ENCODE data around the gene LYG1.
"Not testable (repeated sequence)": the region's sequence is repeated elsewhere in the genome, so short reads cannot be mapped to it uniquely, and the experiment has no call there.

The LYG1 gene

DNA sequence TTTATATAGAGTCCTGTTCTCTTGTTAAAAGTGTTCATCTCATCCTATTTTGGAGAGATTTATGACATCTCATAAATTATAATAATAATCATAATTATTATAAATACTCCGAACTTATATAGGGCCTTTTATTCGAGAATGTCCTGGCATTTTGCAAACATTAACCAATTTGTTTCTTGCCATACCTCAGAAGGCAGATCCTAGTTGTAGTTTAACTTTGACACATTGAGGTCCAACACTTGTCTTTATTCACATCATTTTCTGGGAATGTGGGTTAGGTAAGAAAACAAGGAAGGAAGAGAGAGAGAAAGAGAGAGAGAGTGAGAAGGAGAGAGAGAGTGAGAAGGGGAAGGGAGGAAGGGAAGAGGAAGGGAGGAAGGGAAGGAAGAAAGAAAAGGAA is at the start of gene LYG1:
TSS of gene LYG1 (minus strand) at position 101 of the 400 bp plus-strand sequence. CDS start 5,527 bp downstream, outside the sequence.
- not testable (repeated sequence) for H3K36me3 ChIP-seq (ENCODE audit: insufficient read depth, low read length); H3K27me3 ChIP-seq (ENCODE audit: insufficient read depth, low read length); H3K9me3 ChIP-seq (ENCODE audit: low read length); H2AFZ ChIP-seq (ENCODE audit: low read depth, low read length); H3K4me3 ChIP-seq (ENCODE audit: low read length); H3K4me1 ChIP-seq (ENCODE audit: insufficient read depth, low read length)

- Histone ChIP-seq H3K4me1 (ENCODE audit: insufficient read depth, low read length) (no peaks in the 10 kb centered on the region), H3K4me3 (ENCODE audit: low read length) (no peak overlapping the region), H2AFZ (ENCODE audit: low read depth, low read length) (no peak overlapping the region), H3K36me3 (ENCODE audit: insufficient read depth, low read length) (no peaks in the 10 kb centered on the region), H3K9me3 (ENCODE audit: low read length) (no peaks in the 10 kb centered on the region), H3K27me3 (ENCODE audit: insufficient read depth, low read length) (no peaks in the 10 kb centered on the region)
These were observed 49.2 kb upstream of the LYG1 start for GRCh38 chr2:99350194-99350593.

DNA sequence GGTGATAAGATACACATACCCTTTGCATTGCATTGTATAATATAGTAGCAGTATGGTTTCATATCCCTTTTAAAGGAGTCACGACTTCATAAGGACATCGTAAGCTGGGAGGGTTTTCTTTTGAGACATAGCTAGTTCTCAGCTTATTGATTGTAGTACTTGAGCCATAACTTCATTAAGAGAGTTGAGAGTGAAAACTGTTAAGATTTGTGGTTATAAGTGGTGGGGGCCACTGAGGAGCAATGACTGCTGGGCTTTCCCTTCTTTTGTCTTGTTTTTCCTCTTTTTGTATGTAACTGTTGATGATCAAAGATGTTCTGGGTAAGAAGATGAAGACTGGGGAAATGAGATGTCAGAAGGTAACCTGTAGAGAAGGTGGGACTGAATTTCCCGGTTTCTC is 47.2 kb upstream of the LYG1 start:
- no peaks in the 10 kb centered on the region for H3K4me1 ChIP-seq (ENCODE audit: insufficient read depth, low read length)
- no peaks in the 10 kb centered on the region for H3K27me3 ChIP-seq (ENCODE audit: insufficient read depth, low read length)
- H3K9me3 ChIP-seq (ENCODE audit: low read length), result no peaks in the 10 kb centered on the region
- H2AFZ ChIP-seq (ENCODE audit: low read depth, low read length), result no peak overlapping the region
- H3K4me3 ChIP-seq (ENCODE audit: low read length), result no peak overlapping the region
- H3K36me3 ChIP-seq (ENCODE audit: insufficient read depth, low read length), result no peaks in the 10 kb centered on the region

DNA sequence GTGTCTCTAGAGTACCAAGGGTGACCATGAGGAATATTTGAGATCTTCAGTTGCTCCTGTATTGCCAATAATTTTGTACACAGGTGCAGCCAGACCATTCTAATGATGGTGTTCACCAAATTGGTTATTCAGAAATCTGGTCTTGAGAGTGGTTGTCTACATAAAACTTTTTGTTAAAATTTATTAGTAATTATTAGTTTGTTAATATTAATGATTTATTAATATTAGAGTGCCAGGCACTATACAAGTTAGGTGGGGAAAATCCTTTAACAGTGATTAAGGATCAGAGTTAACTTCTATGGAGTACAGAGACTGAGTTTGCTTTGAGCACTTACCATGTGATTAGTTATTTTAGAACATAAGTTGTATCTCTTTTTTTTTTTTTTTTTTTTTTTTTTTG is 45.2 kb upstream of the LYG1 start:
- no peaks in the 10 kb centered on the region for H3K9me3 ChIP-seq (ENCODE audit: low read length)
- H2AFZ ChIP-seq (ENCODE audit: low read depth, low read length), result no peak overlapping the region

GRCh38 chr2:99345446-99345845 is 44.4 kb upstream of the LYG1 start:
- not testable (repeated sequence) for H3K36me3 ChIP-seq (ENCODE audit: insufficient read depth, low read length); H3K9me3 ChIP-seq (ENCODE audit: low read length); H3K27me3 ChIP-seq (ENCODE audit: insufficient read depth, low read length); H3K4me1 ChIP-seq (ENCODE audit: insufficient read depth, low read length); H2AFZ ChIP-seq (ENCODE audit: low read depth, low read length); H3K4me3 ChIP-seq (ENCODE audit: low read length)

More for the DNA sequence above, 45.2 kb upstream of the LYG1 start:
- Histone ChIP-seq H3K36me3 (ENCODE audit: insufficient read depth, low read length) (no peaks in the 10 kb centered on the region), H3K4me1 (ENCODE audit: insufficient read depth, low read length) (no peaks in the 10 kb centered on the region), H3K4me3 (ENCODE audit: low read length) (no peak overlapping the region), H3K27me3 (ENCODE audit: insufficient read depth, low read length) (no peaks in the 10 kb centered on the region)

GRCh38 chr2:99342536-99342935 is 41.5 kb upstream of the LYG1 start:
- Histone ChIP-seq H3K4me1 (ENCODE audit: insufficient read depth, low read length) (peaks cover 7% of the 10 kb centered on the region), H3K36me3 (ENCODE audit: insufficient read depth, low read length) (no peaks in the 10 kb centered on the region), H3K27me3 (ENCODE audit: insufficient read depth, low read length) (no peaks in the 10 kb centered on the region), H3K4me3 (ENCODE audit: low read length) (no peak overlapping the region), H3K9me3 (ENCODE audit: low read length) (no peaks in the 10 kb centered on the region), H2AFZ (ENCODE audit: low read depth, low read length) (no peak overlapping the region)

DNA sequence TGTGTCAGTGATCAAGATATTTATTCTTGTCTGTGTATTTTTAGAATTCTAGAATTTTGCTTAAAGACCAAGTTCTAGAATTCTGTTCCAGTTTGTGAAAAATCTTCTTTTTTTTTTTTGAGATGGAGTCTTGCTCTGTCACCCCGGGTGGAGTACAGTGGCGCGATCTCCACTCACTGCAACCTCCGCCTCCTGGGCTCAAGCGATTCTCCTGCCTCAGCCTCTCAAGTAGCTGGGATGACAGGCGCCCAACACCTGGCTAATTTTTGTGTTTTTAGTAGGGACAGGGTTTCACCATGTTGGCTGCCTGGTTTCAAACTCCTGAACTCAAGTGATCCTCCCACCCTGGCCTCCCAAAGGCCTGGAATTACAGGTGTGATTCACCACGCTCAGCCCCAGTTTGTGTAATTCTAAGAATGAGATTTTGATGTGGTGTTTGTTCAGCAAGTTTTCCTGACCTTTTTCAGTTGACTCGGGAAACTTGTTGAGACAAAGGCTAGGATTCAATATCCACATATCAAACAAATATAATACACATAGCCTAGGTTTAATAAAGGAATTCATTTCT is 39.8 kb upstream of the LYG1 start:
- no peaks in the 10 kb centered on the region for H3K9me3 ChIP-seq (ENCODE audit: low read length)
- H2AFZ ChIP-seq (ENCODE audit: low read depth, low read length), result no peak overlapping the region
- H3K4me3 ChIP-seq (ENCODE audit: low read length), result no peak overlapping the region
- H3K36me3 ChIP-seq (ENCODE audit: insufficient read depth, low read length), result no peaks in the 10 kb centered on the region
- peaks cover 7% of the 10 kb centered on the region for H3K4me1 ChIP-seq (ENCODE audit: insufficient read depth, low read length)
- no peaks in the 10 kb centered on the region for H3K27me3 ChIP-seq (ENCODE audit: insufficient read depth, low read length)

DNA sequence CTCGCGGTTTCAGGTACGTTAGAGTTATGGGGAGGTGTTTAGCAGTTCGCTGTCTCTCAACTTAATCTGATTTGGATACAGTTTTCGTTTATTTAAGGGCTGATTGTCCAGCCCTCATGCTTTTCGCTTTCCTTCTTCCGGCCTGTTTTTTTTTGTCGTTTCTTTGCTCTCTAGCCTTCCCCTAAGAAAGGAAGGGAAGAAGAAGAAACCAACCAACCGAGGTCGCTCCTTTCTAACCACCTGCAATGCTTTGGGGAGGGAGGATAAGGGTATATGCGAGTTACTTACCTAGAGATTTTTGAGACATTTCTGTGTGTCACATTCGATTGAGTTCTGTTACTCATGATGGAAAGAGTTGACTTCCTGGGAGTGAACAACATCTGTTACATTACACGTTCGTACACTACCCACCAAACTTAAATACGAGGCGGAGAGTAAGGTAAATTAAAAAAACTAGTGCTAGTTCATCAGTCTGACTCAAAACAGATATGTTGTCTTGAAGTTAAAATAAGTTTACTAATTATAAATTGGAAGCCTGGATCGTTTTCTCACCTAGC is 37.1 kb upstream of the LYG1 start:
- H3K36me3 ChIP-seq (ENCODE audit: insufficient read depth, low read length), result no peaks in the 10 kb centered on the region
- no peaks in the 10 kb centered on the region for H3K9me3 ChIP-seq (ENCODE audit: low read length)
- peak overlapping the region; percentile 57 for H3K4me3 ChIP-seq (ENCODE audit: low read length)
- H3K27me3 ChIP-seq (ENCODE audit: insufficient read depth, low read length), result no peaks in the 10 kb centered on the region
- peaks cover 14% of the 10 kb centered on the region for H3K4me1 ChIP-seq (ENCODE audit: insufficient read depth, low read length)
- H2AFZ ChIP-seq (ENCODE audit: low read depth, low read length), result peak overlapping the region; percentile 96

GRCh38 chr2:99337113-99338028 is 36.4 kb upstream of the LYG1 start, which contains the start of gene EIF5B:
TSS of gene EIF5B (plus strand) at chr2:99337389. CDS start at chr2:99337555, 166 bp downstream.
- H3K9me3 ChIP-seq (ENCODE audit: low read length), result no peaks in the 10 kb centered on the region
- H2AFZ ChIP-seq (ENCODE audit: low read depth, low read length), result peak within 1 kb of the TSS; percentile 96
- H3K4me3 ChIP-seq (ENCODE audit: low read length), result peak within 1 kb of the TSS; percentile 57
- H3K4me1 ChIP-seq (ENCODE audit: insufficient read depth, low read length), result peaks cover 14% of the 10 kb centered on the region
- no peaks in the 10 kb centered on the region for H3K27me3 ChIP-seq (ENCODE audit: insufficient read depth, low read length)
- H3K36me3 ChIP-seq (ENCODE audit: insufficient read depth, low read length), result peaks cover 7% of the 10 kb centered on the region

DNA sequence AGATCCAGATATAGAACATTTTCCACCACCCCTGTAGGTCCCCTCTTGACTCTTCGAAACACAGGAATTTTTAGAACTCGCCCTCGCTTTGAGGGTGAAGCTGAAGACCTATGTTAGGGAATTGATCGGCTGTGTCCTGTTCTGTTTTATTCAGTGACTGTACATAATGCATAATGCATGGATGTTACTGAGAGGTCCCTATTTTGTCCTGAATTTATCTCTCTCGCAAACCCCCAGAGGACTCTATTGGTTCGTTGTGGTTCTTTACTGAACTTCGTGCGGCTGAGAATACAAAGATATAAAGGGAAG is 35.8 kb upstream of the LYG1 start:
- H3K4me3 ChIP-seq (ENCODE audit: low read length), result peak overlapping the region; percentile 57
- H3K4me1 ChIP-seq (ENCODE audit: insufficient read depth, low read length), result peaks cover 14% of the 10 kb centered on the region
- H3K36me3 ChIP-seq (ENCODE audit: insufficient read depth, low read length), result peaks cover 13% of the 10 kb centered on the region
- peak overlapping the region; percentile 96 for H2AFZ ChIP-seq (ENCODE audit: low read depth, low read length)
- no peaks in the 10 kb centered on the region for H3K27me3 ChIP-seq (ENCODE audit: insufficient read depth, low read length)
- H3K9me3 ChIP-seq (ENCODE audit: low read length), result no peaks in the 10 kb centered on the region

GRCh38 chr2:99335911-99336803 is 35.2 kb upstream of the LYG1 start, which contains the start of gene TXNDC9:
TSS of gene TXNDC9 (minus strand) at chr2:99336333. CDS start at chr2:99333210, 3,123 bp downstream.
- peak within 1 kb of the TSS; percentile 57 for H3K4me3 ChIP-seq (ENCODE audit: low read length)
- H3K36me3 ChIP-seq (ENCODE audit: insufficient read depth, low read length), result peaks cover 18% of the 10 kb centered on the region
- no peaks in the 10 kb centered on the region for H3K9me3 ChIP-seq (ENCODE audit: low read length)
- no peaks in the 10 kb centered on the region for H3K27me3 ChIP-seq (ENCODE audit: insufficient read depth, low read length)
- H2AFZ ChIP-seq (ENCODE audit: low read depth, low read length), result peak within 1 kb of the TSS; percentile 96
- peaks cover 14% of the 10 kb centered on the region for H3K4me1 ChIP-seq (ENCODE audit: insufficient read depth, low read length)

DNA sequence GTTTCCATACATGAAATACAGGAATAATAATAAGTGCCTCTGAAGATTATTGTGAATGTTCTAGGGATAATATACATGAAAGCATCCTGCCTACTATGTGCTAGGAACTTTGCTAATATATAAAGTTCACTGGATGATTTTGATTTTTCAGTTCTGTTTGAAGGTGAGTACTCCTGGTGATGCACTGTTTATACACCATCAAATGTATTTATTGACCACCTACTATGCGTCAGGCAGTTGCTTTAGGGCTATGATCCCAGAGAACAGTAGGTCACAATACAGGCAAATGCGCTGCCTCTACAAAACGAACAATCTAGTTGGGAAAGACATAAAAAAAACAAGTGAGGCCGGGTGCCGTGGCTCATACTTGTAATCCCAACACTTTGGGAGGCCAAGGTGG is 24.4 kb upstream of the LYG1 start:
- Histone ChIP-seq H3K4me3 (ENCODE audit: low read length) (no peak overlapping the region), H3K36me3 (ENCODE audit: insufficient read depth, low read length) (peaks cover 82% of the 10 kb centered on the region), H2AFZ (ENCODE audit: low read depth, low read length) (no peak overlapping the region), H3K4me1 (ENCODE audit: insufficient read depth, low read length) (no peaks in the 10 kb centered on the region), H3K9me3 (ENCODE audit: low read length) (no peaks in the 10 kb centered on the region), H3K27me3 (ENCODE audit: insufficient read depth, low read length) (no peaks in the 10 kb centered on the region)

- not testable (repeated sequence) for H3K27me3 ChIP-seq (ENCODE audit: insufficient read depth, low read length); H3K4me1 ChIP-seq (ENCODE audit: insufficient read depth, low read length); H2AFZ ChIP-seq (ENCODE audit: low read depth, low read length); H3K4me3 ChIP-seq (ENCODE audit: low read length); H3K9me3 ChIP-seq (ENCODE audit: low read length)
- H3K36me3 ChIP-seq (ENCODE audit: insufficient read depth, low read length), result peaks cover 59% of the 10 kb centered on the region
These were observed 16.8 kb upstream of the LYG1 start for GRCh38 chr2:99317873-99318200.

Data from neuron (in vitro differentiated cells).